ENCODE measurements around the gene BICC1. TPM values are rescaled to one million over a fixed set of nuclear protein-coding genes. Genes with fewer than 3 reads are reported as not detected.
A peak's percentile ranks its signal among the peaks of the same experiment; 100 is the strongest.

Gene BICC1
- total RNA-seq, 1 experiment from 2014 or later, result 70.2 TPM

- DNase-seq, result no peak
- peaks cover 28% of the 10 kb centered on the region for H3K27me3 Mint-ChIP-seq (ENCODE audit: unreplicated experiment)
- intact Hi-C loops (cut with micrococcal nuclease; ENCODE audit: unreplicated experiment), result no loop called here
- CTCF ChIA-PET, result no interaction called here
- H3K27ac Mint-ChIP-seq (ENCODE audit: unreplicated experiment), result no peak overlapping the region
- H3K36me3 Mint-ChIP-seq (ENCODE audit: insufficient read depth, unreplicated experiment), result no peaks in the 10 kb centered on the region
- TF ChIP-seq CTCF (IDR thresholded peaks at IDR 0.05; ENCODE audit: unreplicated experiment), result no peak
- H3K9me3 Mint-ChIP-seq (ENCODE audit: low read depth, unreplicated experiment), result no peaks in the 10 kb centered on the region
- no peaks in the 10 kb centered on the region for H3K4me1 Mint-ChIP-seq (ENCODE audit: low read depth, unreplicated experiment)
- no TSS peak for BruUV-seq (replicated peaks)
- H3K4me3 Mint-ChIP-seq (ENCODE audit: low read depth, unreplicated experiment), result no peak overlapping the region
Measured at GRCh38 chr10:58842860-58843376, 330.2 kb downstream of the BICC1 start.

- TF ChIP-seq CTCF (IDR thresholded peaks at IDR 0.05; ENCODE audit: unreplicated experiment), result no peak
Measured at GRCh38 chr10:58843760-58844159, 331.1 kb downstream of the BICC1 start.

GRCh38 chr10:58844680-58845079 lies 332.0 kb downstream of the BICC1 start:
- no TSS peak for BruUV-seq (replicated peaks)
- no peak for DNase-seq
- peaks cover 28% of the 10 kb centered on the region for H3K27me3 Mint-ChIP-seq (ENCODE audit: unreplicated experiment)
- H3K4me1 Mint-ChIP-seq (ENCODE audit: low read depth, unreplicated experiment), result no peaks in the 10 kb centered on the region
- H3K27ac Mint-ChIP-seq (ENCODE audit: unreplicated experiment), result peak overlapping the region; percentile 16
- H3K4me3 Mint-ChIP-seq (ENCODE audit: low read depth, unreplicated experiment), result no peak overlapping the region
- CTCF ChIA-PET, result no interaction called here
- H3K36me3 Mint-ChIP-seq (ENCODE audit: insufficient read depth, unreplicated experiment), result no peaks in the 10 kb centered on the region
- intact Hi-C loops (cut with micrococcal nuclease; ENCODE audit: unreplicated experiment), result no loop called here
- no peaks in the 10 kb centered on the region for H3K9me3 Mint-ChIP-seq (ENCODE audit: low read depth, unreplicated experiment)
- TF ChIP-seq CTCF (IDR thresholded peaks at IDR 0.05; ENCODE audit: unreplicated experiment), result no peak

More at GRCh38 chr10:58843760-58844159, 331.1 kb downstream of the BICC1 start:
- CTCF ChIA-PET, result no interaction called here
- Mint-ChIP-seq H3K27me3 (ENCODE audit: unreplicated experiment) (peaks cover 28% of the 10 kb centered on the region), H3K4me3 (ENCODE audit: low read depth, unreplicated experiment) (no peak overlapping the region), H3K36me3 (ENCODE audit: insufficient read depth, unreplicated experiment) (no peaks in the 10 kb centered on the region), H3K9me3 (ENCODE audit: low read depth, unreplicated experiment) (no peaks in the 10 kb centered on the region), H3K4me1 (ENCODE audit: low read depth, unreplicated experiment) (no peaks in the 10 kb centered on the region), H3K27ac (ENCODE audit: unreplicated experiment) (no peak overlapping the region)
- no peak for DNase-seq
- intact Hi-C loops (cut with micrococcal nuclease; ENCODE audit: unreplicated experiment), result no loop called here
- BruUV-seq (replicated peaks), result no TSS peak

- no TSS peak for BruUV-seq (replicated peaks)
- peaks cover 16% of the 10 kb centered on the region for H3K27me3 Mint-ChIP-seq (ENCODE audit: unreplicated experiment)
- intact Hi-C loops (cut with micrococcal nuclease; ENCODE audit: unreplicated experiment), result no loop called here
- CTCF ChIA-PET, result no interaction called here
- no peaks in the 10 kb centered on the region for H3K9me3 Mint-ChIP-seq (ENCODE audit: low read depth, unreplicated experiment)
- no peak overlapping the region for H3K27ac Mint-ChIP-seq (ENCODE audit: unreplicated experiment)
- TF ChIP-seq CTCF (IDR thresholded peaks at IDR 0.05; ENCODE audit: unreplicated experiment), result no peak
- no peak overlapping the region for H3K4me3 Mint-ChIP-seq (ENCODE audit: low read depth, unreplicated experiment)
- DNase-seq, result no peak
- H3K36me3 Mint-ChIP-seq (ENCODE audit: insufficient read depth, unreplicated experiment), result no peaks in the 10 kb centered on the region
- peaks cover 8% of the 10 kb centered on the region for H3K4me1 Mint-ChIP-seq (ENCODE audit: low read depth, unreplicated experiment)
Measured at GRCh38 chr10:58846856-58847255, 334.2 kb downstream of the BICC1 start.
